HG03521 (cell line): ENCODE measurements around the gene RGS2.

Experiments
- ATAC-seq: cut with Tn5 transposase; IDR thresholded peaks from one replicate; pipeline ENCODE4 v1.9.1; 2021; ENCODE audit warnings: mild to moderate bottlenecking, moderate library complexity; ENCODE audit not compliant: unreplicated experiment

The RGS2 gene

GRCh38 chr1:192794768-192795035, 14.1 kb upstream of the RGS2 start:
- ATAC-seq, result no peak

- ATAC-seq, result no peak
These were observed 12.8 kb upstream of the RGS2 start for GRCh38 chr1:192795916-192796618.

GRCh38 chr1:192797143-192797542, 11.7 kb upstream of the RGS2 start:
- no peak for ATAC-seq

GRCh38 chr1:192797891-192798290, 10.9 kb upstream of the RGS2 start:
- no peak for ATAC-seq

- ATAC-seq, result no peak
These were observed 7.4 kb upstream of the RGS2 start for GRCh38 chr1:192801451-192801850.

- ATAC-seq, result no peak
These were observed 6.4 kb upstream of the RGS2 start for GRCh38 chr1:192802406-192802805.

- ATAC-seq, result no peak
These were observed 5.3 kb upstream of the RGS2 start for GRCh38 chr1:192803501-192803900.

GRCh38 chr1:192805832-192806323, 3.0 kb upstream of the RGS2 start:
- ATAC-seq, result peak; percentile 13

- peak; percentile 32 for ATAC-seq
These were observed 1.4 kb upstream of the RGS2 start for GRCh38 chr1:192807211-192808162.

- ATAC-seq, result no peak
These were observed 699 bp upstream of the RGS2 start for GRCh38 chr1:192808163-192808517.

GRCh38 chr1:192809307-192810252, 741 bp downstream of the RGS2 start:
- ATAC-seq, result no peak

- no peak for ATAC-seq
These were observed 1.5 kb downstream of the RGS2 start for GRCh38 chr1:192810253-192810880.

GRCh38 chr1:192811006-192811405, 2.2 kb downstream of the RGS2 start:
- ATAC-seq, result no peak

- no peak for ATAC-seq
These were observed 2.9 kb downstream of the RGS2 start for GRCh38 chr1:192811594-192812239.

- no peak for ATAC-seq
These were observed 3.8 kb downstream of the RGS2 start for GRCh38 chr1:192812420-192813209.

GRCh38 chr1:192814805-192815204, 6.0 kb downstream of the RGS2 start:
- ATAC-seq, result no peak

GRCh38 chr1:192817246-192817645, 8.4 kb downstream of the RGS2 start:
- no peak for ATAC-seq

GRCh38 chr1:192821296-192821695, 12.5 kb downstream of the RGS2 start:
- no peak for ATAC-seq

GRCh38 chr1:192824511-192824910, 15.7 kb downstream of the RGS2 start:
- no peak for ATAC-seq
